Mesenchymal stem cell (in vitro differentiated cells and primary cell): ENCODE data around the gene PTPRU.
A peak's percentile ranks its signal among the peaks of the same experiment; 100 is the strongest.

Source experiments
- DNase-seq: peaks from one replicate; pipeline ENCODE4 v3.0.0-alpha.2; 2013
- H2AFZ ChIP-seq: one replicate; pipeline ENCODE4 v1.6.1; 2013; ENCODE audit warnings: low read depth, mild to moderate bottlenecking, control low read depth, inconsistent platforms, low read length, moderate library complexity
- H2AK5ac ChIP-seq: 2 replicates; pipeline ENCODE4 v1.6.1; 2013; ENCODE audit warnings: low read length, moderate library complexity, mild to moderate bottlenecking, inconsistent platforms; ENCODE audit not compliant: severe bottlenecking
- H2BK120ac ChIP-seq: one replicate; pipeline ENCODE4 v1.6.1; 2013; ENCODE audit warnings: low read depth, mild to moderate bottlenecking, inconsistent platforms, low read length, moderate library complexity
- H2BK12ac ChIP-seq, 2 experiments: one replicate each; pipeline ENCODE4 v1.6.1; 2013; ENCODE audit warnings: inconsistent platforms in 2 of 2, low read length in 2 of 2, mild to moderate bottlenecking in 2 of 2, moderate library complexity in 2 of 2, control low read depth in 1 of 2
- H2BK15ac ChIP-seq: one replicate; pipeline ENCODE4 v1.6.1; 2013; ENCODE audit warnings: mild to moderate bottlenecking, low read depth, inconsistent platforms; ENCODE audit not compliant: poor library complexity, severe bottlenecking
- H2BK5ac ChIP-seq: 2 replicates; pipeline ENCODE4 v1.6.1; 2013; ENCODE audit warnings: low read depth, mild to moderate bottlenecking, low read length, control low read depth, inconsistent platforms; ENCODE audit not compliant: poor library complexity, severe bottlenecking
- H3K14ac ChIP-seq, 2 experiments: one replicate each; pipeline ENCODE4 v1.6.1; 2013; ENCODE audit warnings: inconsistent platforms in 2 of 2, low read length in 2 of 2, control low read depth in 1 of 2, mild to moderate bottlenecking in 1 of 2, moderate library complexity in 1 of 2
- H3K18ac ChIP-seq, 2 experiments: one replicate each; pipeline ENCODE4 v1.6.1; 2013; ENCODE audit warnings: inconsistent platforms in 2 of 2, low read length in 2 of 2, control low read depth in 1 of 2, low read depth in 1 of 2, mild to moderate bottlenecking in 1 of 2
- H3K23ac ChIP-seq, 2 experiments: one replicate each; pipeline ENCODE4 v1.6.1; 2013; ENCODE audit warnings: inconsistent platforms in 2 of 2, low read length in 2 of 2, mild to moderate bottlenecking in 2 of 2, moderate library complexity in 2 of 2, control low read depth in 1 of 2
- H3K27ac ChIP-seq: 2 replicates; pipeline ENCODE4 v1.5.1; 2013; ENCODE audit warnings: mild to moderate bottlenecking, moderate library complexity, low read length, control low read depth, inconsistent platforms; ENCODE audit not compliant: poor library complexity, severe bottlenecking
- H3K27me3 ChIP-seq, 2 experiments: 2 replicates each; pipeline versions ENCODE4 v1.6.1 to v1.7.0; 2013; ENCODE audit warnings: low read length in 2 of 2, mild to moderate bottlenecking in 2 of 2, moderate library complexity in 2 of 2, control low read depth in 1 of 2, inconsistent platforms in 1 of 2; ENCODE audit not compliant: control insufficient read depth in 1 of 2, insufficient read depth in 1 of 2
- H3K36me3 ChIP-seq, 2 experiments: 2 replicates each; pipeline versions ENCODE4 v1.6.1 to v1.7.0; 2013; ENCODE audit warnings: low read length in 2 of 2, control low read depth in 1 of 2, inconsistent platforms in 1 of 2, low read depth in 1 of 2, mild to moderate bottlenecking in 1 of 2; ENCODE audit not compliant: insufficient read depth in 2 of 2, control insufficient read depth in 1 of 2
- H3K4ac ChIP-seq, 2 experiments: one replicate each; pipeline ENCODE4 v1.6.1; 2013; ENCODE audit warnings: inconsistent platforms in 2 of 2, low read length in 2 of 2, mild to moderate bottlenecking in 2 of 2, moderate library complexity in 2 of 2, control low read depth in 1 of 2, low read depth in 1 of 2
- H3K4me1 ChIP-seq: 2 replicates; pipeline ENCODE4 v1.6.1; 2013; ENCODE audit warnings: low read depth, low read length, control low read depth; ENCODE audit not compliant: control insufficient read depth, insufficient read depth
- H3K4me2 ChIP-seq: 2 replicates; pipeline ENCODE4 v1.6.1; 2013; ENCODE audit warnings: low read length, mild to moderate bottlenecking, inconsistent platforms; ENCODE audit not compliant: poor library complexity, severe bottlenecking
- H3K4me3 ChIP-seq, 2 experiments: 2 replicates each; pipeline versions ENCODE4 v1.5.1 to v1.7.0; 2013; ENCODE audit warnings: low read length in 2 of 2, mild to moderate bottlenecking in 2 of 2, control low read depth in 1 of 2, low read depth in 1 of 2; ENCODE audit not compliant: insufficient read depth in 1 of 2
- H3K79me1 ChIP-seq: replicated peaks from 2 replicates; pipeline ENCODE4 v1.6.1; 2013; ENCODE audit warnings: mild to moderate bottlenecking, control low read depth, low read length, inconsistent platforms; ENCODE audit not compliant: poor library complexity, severe bottlenecking
- H3K9ac ChIP-seq: 2 replicates; pipeline ENCODE4 v1.7.0; 2013; ENCODE audit warnings: mild to moderate bottlenecking, low read length, moderate library complexity
- H3K9me3 ChIP-seq: 2 replicates; pipeline ENCODE4 v1.7.0; 2013; ENCODE audit warnings: mild to moderate bottlenecking, low read length; ENCODE audit not compliant: control insufficient read depth
- H4K8ac ChIP-seq: one replicate; pipeline ENCODE4 v1.6.1; 2013; ENCODE audit warnings: inconsistent platforms, mild to moderate bottlenecking, low read length, moderate library complexity
- H4K91ac ChIP-seq: one replicate; pipeline ENCODE4 v1.6.1; 2013; ENCODE audit warnings: mild to moderate bottlenecking, low read length, inconsistent platforms
- WGBS: methylation state at CpG from one replicate; pipeline ENCODE4 v1.1.7; 2013; ENCODE audit warnings: mixed read lengths; 5-methylcytosine and 5-hydroxymethylcytosine counted together

Gene PTPRU

DNA sequence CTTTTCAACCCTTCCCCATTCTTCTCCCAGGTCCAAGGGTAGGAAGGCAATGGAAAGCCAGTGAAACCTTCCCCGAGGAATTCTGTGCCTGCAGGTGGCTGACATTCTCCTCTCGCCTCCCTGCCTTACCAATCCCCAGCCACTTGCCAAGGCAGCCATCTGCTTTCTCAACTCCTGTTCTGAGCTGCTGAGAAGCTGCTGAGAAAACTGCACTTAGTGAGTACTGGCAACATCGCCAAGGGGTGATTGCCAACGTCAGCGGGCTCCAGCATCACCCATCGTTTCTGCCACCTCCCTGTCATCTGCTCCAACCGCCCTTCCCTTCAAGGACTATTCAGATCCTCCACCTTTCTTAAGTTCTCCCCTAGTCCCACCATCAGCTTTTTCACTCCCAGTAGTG is 106.0 kb downstream of the PTPRU start:
- Histone ChIP-seq H3K4me3 (no peak overlapping the region), H2BK15ac (no peak overlapping the region), H2AFZ (no peak overlapping the region), H2BK12ac (no peak overlapping the region), H3K4me2 (no peak overlapping the region), H3K4ac (no peak overlapping the region), H3K79me1 (no peaks in the 10 kb centered on the region), H2BK120ac (no peak overlapping the region), H2AK5ac (peak overlapping the region; percentile 36), H3K23ac (no peak overlapping the region), H4K8ac (no peak overlapping the region), H3K4me1 (no peaks in the 10 kb centered on the region), H3K14ac (no peak overlapping the region), H3K27me3 (peaks cover 57 to 62% of the 10 kb centered on the region in 2 experiments), H3K27ac (no peak overlapping the region), H2BK5ac (no peak overlapping the region), H4K91ac (no peak overlapping the region), H3K36me3 (no peaks in the 10 kb centered on the region), H3K18ac (no peak overlapping the region), H3K9me3 (no peaks in the 10 kb centered on the region), H3K9ac (no peak overlapping the region)
- no peak for DNase-seq
- 84% methylated on average over 7 of the region's 7 CpGs for WGBS

DNA sequence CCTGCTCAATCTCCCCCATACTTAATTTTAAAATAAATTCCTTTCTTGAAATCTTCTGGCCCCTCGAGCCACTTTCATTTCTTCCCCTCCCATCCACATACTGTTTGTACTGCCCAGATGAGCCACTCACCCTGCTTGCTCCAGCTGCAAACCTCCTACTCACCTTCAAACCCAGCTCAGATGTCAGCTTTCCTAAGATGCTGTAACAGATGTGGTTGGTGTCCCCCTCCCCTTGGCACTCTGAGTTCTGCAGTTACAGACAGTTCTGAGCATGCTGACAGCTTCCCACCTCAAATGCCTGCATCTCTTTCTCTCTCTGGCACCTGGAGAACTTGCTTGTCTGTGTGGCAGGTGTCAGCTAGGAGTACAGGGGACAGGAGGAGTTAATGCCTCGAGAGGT is 106.7 kb downstream of the PTPRU start:
- Histone ChIP-seq H4K91ac (no peak overlapping the region), H3K4me1 (no peaks in the 10 kb centered on the region), H2AFZ (no peak overlapping the region), H3K9ac (no peak overlapping the region), H2BK15ac (no peak overlapping the region), H3K4me2 (no peak overlapping the region), H3K14ac (no peak overlapping the region), H2BK5ac (no peak overlapping the region), H2AK5ac (no peak overlapping the region), H3K27me3 (peaks cover 51 to 59% of the 10 kb centered on the region in 2 experiments), H2BK120ac (no peak overlapping the region), H3K27ac (no peak overlapping the region), H3K79me1 (no peaks in the 10 kb centered on the region), H3K36me3 (no peaks in the 10 kb centered on the region), H3K18ac (no peak overlapping the region), H3K9me3 (no peaks in the 10 kb centered on the region), H2BK12ac (no peak overlapping the region), H3K23ac (no peak overlapping the region), H3K4ac (no peak overlapping the region), H4K8ac (no peak overlapping the region), H3K4me3 (no peak overlapping the region)
- 64% methylated on average over 2 of the region's 2 CpGs for WGBS
- no peak for DNase-seq

DNA sequence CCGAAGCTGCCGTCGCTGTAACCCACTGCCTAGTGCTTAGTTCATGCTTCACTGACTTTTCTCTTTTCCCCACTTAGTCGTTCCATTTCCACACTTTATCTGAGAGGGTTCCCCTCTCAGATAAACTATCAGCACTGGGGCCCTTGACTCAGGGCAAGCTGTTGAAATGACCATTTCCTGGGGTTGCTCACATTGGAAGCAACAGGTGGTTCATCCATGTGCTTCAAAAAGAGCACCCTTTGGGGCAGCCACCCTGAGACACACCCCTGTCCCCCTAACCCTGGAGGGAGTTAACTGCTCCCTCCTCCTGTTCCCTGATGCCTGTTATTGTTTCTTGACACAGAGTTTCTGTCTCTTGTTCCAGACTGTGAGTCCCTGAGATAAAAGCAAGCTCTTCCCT is 107.2 kb downstream of the PTPRU start:
- no peaks in the 10 kb centered on the region for H3K36me3 ChIP-seq
- WGBS: 76% methylated on average over 4 of the region's 4 CpGs
- no peak overlapping the region for H3K4me2 ChIP-seq
- H2BK12ac ChIP-seq: no peak overlapping the region
- H3K18ac ChIP-seq: no peak overlapping the region
- no peak overlapping the region for H3K4ac ChIP-seq
- no peak for DNase-seq
- H4K8ac ChIP-seq: no peak overlapping the region
- H3K79me1 ChIP-seq: no peaks in the 10 kb centered on the region
- H2BK120ac ChIP-seq: no peak overlapping the region
- H3K27me3 ChIP-seq: peaks cover 51 to 59% of the 10 kb centered on the region in 2 experiments
- H3K9ac ChIP-seq: no peak overlapping the region
- H2BK5ac ChIP-seq: no peak overlapping the region
- no peak overlapping the region for H2AK5ac ChIP-seq
- H2BK15ac ChIP-seq: no peak overlapping the region
- no peak overlapping the region for H3K4me3 ChIP-seq
- H4K91ac ChIP-seq: no peak overlapping the region
- no peaks in the 10 kb centered on the region for H3K9me3 ChIP-seq
- H3K23ac ChIP-seq: no peak overlapping the region
- no peak overlapping the region for H2AFZ ChIP-seq
- H3K14ac ChIP-seq: no peak overlapping the region
- H3K27ac ChIP-seq: no peak overlapping the region
- H3K4me1 ChIP-seq: no peaks in the 10 kb centered on the region

DNA sequence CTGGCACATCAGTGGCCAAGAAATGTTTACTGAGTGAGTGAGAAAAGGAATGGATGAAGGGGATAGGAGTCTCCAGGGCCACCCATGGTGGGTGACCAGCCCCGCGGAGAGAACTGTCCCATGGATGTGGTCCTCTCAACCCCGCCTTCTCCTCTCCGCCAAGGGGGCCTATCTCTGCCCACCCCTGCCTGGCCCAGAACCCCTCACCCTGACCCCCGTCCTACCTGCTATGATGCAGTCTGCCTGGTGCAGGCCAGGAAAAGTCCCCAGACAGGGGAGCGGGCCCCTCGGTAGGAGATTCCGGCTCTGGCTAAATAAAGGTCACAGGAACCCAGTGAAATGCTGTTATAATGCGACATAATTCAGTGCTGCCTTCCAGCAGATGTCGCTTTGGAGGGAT is 107.6 kb downstream of the PTPRU start:
- Histone ChIP-seq H3K27me3 (peaks cover 51 to 58% of the 10 kb centered on the region in 2 experiments), H3K4ac (no peak overlapping the region), H4K91ac (no peak overlapping the region), H3K9me3 (no peaks in the 10 kb centered on the region), H3K4me3 (no peak overlapping the region), H3K4me2 (no peak overlapping the region), H2BK15ac (no peak overlapping the region), H3K14ac (no peak overlapping the region), H2AK5ac (no peak overlapping the region), H2BK5ac (no peak overlapping the region), H3K36me3 (no peaks in the 10 kb centered on the region), H2BK12ac (no peak overlapping the region), H3K79me1 (no peaks in the 10 kb centered on the region), H2BK120ac (no peak overlapping the region), H3K18ac (no peak overlapping the region), H3K4me1 (no peaks in the 10 kb centered on the region), H3K23ac (no peak overlapping the region), H3K27ac (no peak overlapping the region), H4K8ac (no peak overlapping the region), H2AFZ (no peak overlapping the region), H3K9ac (no peak overlapping the region)
- DNase-seq: no peak
- WGBS: 82% methylated on average over 10 of the region's 10 CpGs
